ENCODE measurements around the gene ACADSB. TPM values are rescaled to one million over a fixed set of nuclear protein-coding genes. Genes with fewer than 3 reads are reported as not detected.

ACADSB gene
- total RNA-seq, 1 donor from 2014 or later, result 22.7 TPM

DNA sequence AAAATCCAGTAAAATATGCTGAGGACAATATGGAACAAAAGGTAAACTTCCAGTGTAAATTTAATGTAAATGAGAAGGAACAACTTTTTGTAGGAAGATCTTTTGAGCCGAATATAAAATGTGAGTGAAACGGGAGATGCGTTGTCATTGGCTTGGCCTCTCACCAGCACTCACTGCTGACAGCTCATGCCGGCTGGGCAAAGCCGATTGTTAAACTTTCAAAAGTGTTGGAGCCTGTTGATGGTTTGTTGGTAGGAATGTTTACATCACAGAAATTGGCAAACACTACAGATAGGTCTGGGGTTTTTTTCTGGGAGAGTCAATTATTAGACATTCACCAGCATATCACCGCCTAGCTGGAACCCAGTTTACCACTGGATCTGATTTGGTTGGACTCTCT lies 22.5 kb upstream of the ACADSB start:
- DNase-seq (no peak), ATAC-seq (ENCODE audit: low read depth) (no peak)
- Mint-ChIP-seq H3K4me1 (peaks cover 5% of the 10 kb centered on the region), H3K27me3 (no peaks in the 10 kb centered on the region), H3K27ac (no peak overlapping the region), H3K9me3 (no peaks in the 10 kb centered on the region), H3K36me3 (ENCODE audit: low read depth) (peaks cover 24% of the 10 kb centered on the region), H3K4me3 (no peak overlapping the region)
- ChIA-PET CTCF (no interaction called here), POLR2A (no interaction called here)
- TF ChIP-seq, protein P1, sequence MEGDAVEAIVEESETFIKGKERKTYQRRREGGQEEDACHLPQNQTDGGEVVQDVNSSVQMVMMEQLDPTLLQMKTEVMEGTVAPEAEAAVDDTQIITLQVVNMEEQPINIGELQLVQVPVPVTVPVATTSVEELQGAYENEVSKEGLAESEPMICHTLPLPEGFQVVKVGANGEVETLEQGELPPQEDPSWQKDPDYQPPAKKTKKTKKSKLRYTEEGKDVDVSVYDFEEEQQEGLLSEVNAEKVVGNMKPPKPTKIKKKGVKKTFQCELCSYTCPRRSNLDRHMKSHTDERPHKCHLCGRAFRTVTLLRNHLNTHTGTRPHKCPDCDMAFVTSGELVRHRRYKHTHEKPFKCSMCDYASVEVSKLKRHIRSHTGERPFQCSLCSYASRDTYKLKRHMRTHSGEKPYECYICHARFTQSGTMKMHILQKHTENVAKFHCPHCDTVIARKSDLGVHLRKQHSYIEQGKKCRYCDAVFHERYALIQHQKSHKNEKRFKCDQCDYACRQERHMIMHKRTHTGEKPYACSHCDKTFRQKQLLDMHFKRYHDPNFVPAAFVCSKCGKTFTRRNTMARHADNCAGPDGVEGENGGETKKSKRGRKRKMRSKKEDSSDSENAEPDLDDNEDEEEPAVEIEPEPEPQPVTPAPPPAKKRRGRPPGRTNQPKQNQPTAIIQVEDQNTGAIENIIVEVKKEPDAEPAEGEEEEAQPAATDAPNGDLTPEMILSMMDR (IDR thresholded peaks at IDR 0.05), result no peak
- intact Hi-C loops (cut with micrococcal nuclease), result no loop called here

DNA sequence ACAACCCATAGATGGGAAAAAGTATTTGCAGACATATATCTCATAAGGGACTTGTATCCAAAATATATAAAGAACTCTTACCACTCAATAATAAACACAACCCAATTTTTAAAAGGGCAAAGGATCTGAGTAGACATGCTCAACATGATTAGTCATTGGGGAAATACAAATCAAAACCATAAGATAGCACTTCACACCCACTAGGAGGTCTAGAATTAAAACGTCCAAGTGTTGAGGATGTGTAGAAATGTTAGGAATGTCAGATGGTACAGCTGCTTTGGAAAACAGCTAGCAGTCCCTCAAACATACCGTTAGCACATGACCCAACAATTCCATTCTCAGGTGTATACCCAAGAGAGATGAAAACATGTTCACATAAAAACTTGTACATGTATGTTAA lies 20.3 kb upstream of the ACADSB start:
- ChIA-PET CTCF (no interaction called here), POLR2A (no interaction called here)
- Mint-ChIP-seq H3K9me3 (no peaks in the 10 kb centered on the region), H3K27me3 (no peaks in the 10 kb centered on the region), H3K27ac (no peak overlapping the region), H3K4me3 (no peak overlapping the region), H3K4me1 (no peaks in the 10 kb centered on the region), H3K36me3 (ENCODE audit: low read depth) (peaks cover 37% of the 10 kb centered on the region)
- ATAC-seq (ENCODE audit: low read depth) (no peak), DNase-seq (no peak)
- intact Hi-C loops (cut with micrococcal nuclease), result no loop called here
- TF ChIP-seq, protein P1 (IDR thresholded peaks at IDR 0.05), result no peak

DNA sequence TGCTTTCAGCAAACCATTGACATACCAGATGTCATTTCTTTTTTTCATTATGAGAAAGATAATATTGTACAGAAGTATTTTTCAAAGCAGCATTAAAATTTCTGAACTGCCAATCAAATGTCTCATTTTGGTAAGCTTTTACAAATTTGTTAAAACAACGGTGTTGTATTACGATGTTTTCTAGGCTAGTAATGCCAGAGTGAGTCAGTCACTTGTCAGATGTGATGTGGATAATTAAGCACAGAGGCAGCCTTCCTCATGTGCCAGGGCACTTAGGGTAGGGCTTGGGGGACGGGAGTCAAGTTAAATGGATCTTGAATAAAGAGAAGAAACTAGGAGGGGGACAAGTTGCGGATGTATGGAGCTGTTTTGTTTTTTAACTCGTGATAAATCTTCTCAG lies 18.5 kb upstream of the ACADSB start:
- Mint-ChIP-seq H3K4me3 (no peak overlapping the region), H3K9me3 (no peaks in the 10 kb centered on the region), H3K36me3 (ENCODE audit: low read depth) (peaks cover 47% of the 10 kb centered on the region), H3K27ac (no peak overlapping the region), H3K27me3 (no peaks in the 10 kb centered on the region), H3K4me1 (no peaks in the 10 kb centered on the region)
- ATAC-seq (ENCODE audit: low read depth) (no peak), DNase-seq (no peak)
- TF ChIP-seq, protein P1 (IDR thresholded peaks at IDR 0.05), result no peak
- POLR2A ChIA-PET, result interaction anchor here (1.3 kb wide), 1 partner anchor 10 kb away, joined by 3 read pairs; the partner anchor contains the start of gene PSTK
- intact Hi-C loops (cut with micrococcal nuclease), result loop anchor here (5.0 kb wide), 1 partner anchor 38 kb away; the partner anchor contains the start of gene C10orf88
- CTCF ChIA-PET, result no interaction called here

DNA sequence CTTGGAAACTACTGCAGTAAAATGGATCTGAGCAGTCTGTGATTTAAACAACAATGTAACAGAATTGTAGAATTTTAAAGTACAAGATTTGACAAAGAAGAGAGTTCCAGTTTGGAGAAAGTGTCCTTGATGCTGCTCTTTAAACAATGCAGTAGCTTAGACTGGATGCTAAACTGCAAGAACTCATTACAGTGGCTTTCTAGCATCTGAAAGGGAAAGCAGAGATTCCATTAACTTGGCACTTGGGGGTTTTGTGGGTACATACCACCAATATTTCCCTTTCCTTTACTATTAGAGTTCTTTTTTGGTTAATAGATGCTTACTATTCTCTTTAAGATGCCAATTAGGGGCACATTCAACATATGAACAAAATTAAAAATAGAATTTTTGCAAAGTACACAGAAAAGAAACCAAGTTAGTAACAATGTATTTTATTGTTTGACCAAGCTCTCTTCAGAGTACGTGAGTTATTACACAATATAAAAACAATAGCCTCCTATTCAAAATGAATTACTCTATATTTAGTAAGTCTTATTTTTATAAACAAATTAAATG lies 16.7 kb upstream of the ACADSB start:
- Mint-ChIP-seq H3K27ac (no peak overlapping the region), H3K9me3 (no peaks in the 10 kb centered on the region), H3K36me3 (ENCODE audit: low read depth) (peaks cover 54% of the 10 kb centered on the region), H3K4me1 (no peaks in the 10 kb centered on the region), H3K4me3 (no peak overlapping the region), H3K27me3 (no peaks in the 10 kb centered on the region)
- TF ChIP-seq, protein P1 (IDR thresholded peaks at IDR 0.05), result no peak
- intact Hi-C loops (cut with micrococcal nuclease), result loop anchor here (5.0 kb wide), 1 partner anchor 40 kb away; the partner anchor contains the start of gene C10orf88
- CTCF ChIA-PET, result no interaction called here
- ATAC-seq (ENCODE audit: low read depth), result no peak
- POLR2A ChIA-PET, result no interaction called here
- no peak for DNase-seq

DNA sequence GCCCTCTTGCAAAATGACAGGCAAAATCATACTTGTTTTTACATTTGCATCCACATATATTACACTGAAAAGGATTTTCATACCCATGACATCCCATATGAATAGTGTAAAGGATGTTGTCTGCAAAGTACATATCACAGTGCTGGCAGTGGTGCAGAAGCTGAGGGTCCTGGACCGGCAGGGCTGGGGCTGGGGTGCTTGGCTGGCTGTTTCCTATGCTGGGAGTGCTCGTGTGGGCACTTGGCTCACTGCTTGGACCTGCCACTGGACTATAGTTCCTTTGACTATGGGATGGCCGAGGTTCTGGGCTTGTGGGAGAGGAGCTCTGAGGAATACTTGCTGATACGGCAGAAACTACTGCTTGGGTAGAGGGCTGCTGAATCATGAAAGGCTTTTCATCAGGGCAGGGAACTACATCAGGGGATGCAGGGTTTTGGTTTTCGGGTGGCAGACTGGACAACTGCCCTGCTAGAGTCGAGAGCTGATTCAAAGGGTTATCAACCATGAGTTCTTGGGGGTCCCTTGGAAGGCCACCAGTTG lies 14.9 kb upstream of the ACADSB start:
- intact Hi-C loops (cut with micrococcal nuclease), result loop anchor here (5.0 kb wide), 1 partner anchor 42 kb away; the partner anchor contains the start of gene C10orf88
- no peak overlapping the region for H3K4me3 Mint-ChIP-seq
- H3K36me3 Mint-ChIP-seq (ENCODE audit: low read depth), result peaks cover 63% of the 10 kb centered on the region
- no peaks in the 10 kb centered on the region for H3K4me1 Mint-ChIP-seq
- DNase-seq (no peak), ATAC-seq (ENCODE audit: low read depth) (no peak)
- POLR2A ChIA-PET, result no interaction called here
- no peak overlapping the region for H3K27ac Mint-ChIP-seq
- TF ChIP-seq, protein P1 (IDR thresholded peaks at IDR 0.05), result no peak
- no peaks in the 10 kb centered on the region for H3K9me3 Mint-ChIP-seq
- CTCF ChIA-PET, result no interaction called here
- no peaks in the 10 kb centered on the region for H3K27me3 Mint-ChIP-seq

Measured in activated B cell treated with CpG ODN at 0.5 μM for 24 hours (primary cell).